ENCODE data around the gene INTS1. TPM values are rescaled to one million over a fixed set of nuclear protein-coding genes. Genes with fewer than 3 reads are reported as not detected.
A peak's percentile ranks its signal among the peaks of the same experiment; 100 is the strongest.

INTS1 gene
- total RNA-seq, 1 donor from 2014 or later: 29.9 TPM

- Histone ChIP-seq H3K27me3 (ENCODE audit: low read depth) (no peaks in the 10 kb centered on the region), H3K27ac (replicated peaks) (no peak overlapping the region), H3K9me3 (replicated peaks) (no peaks in the 10 kb centered on the region), H3K4me3 (no peak overlapping the region), H3K36me3 (peaks cover 30% of the 10 kb centered on the region), H3K4me1 (no peaks in the 10 kb centered on the region)
- no peak for DNase-seq
- intact Hi-C loops (cut with micrococcal nuclease): no loop called here
- TF ChIP-seq CTCF (IDR thresholded peaks at IDR 0.05; ENCODE audit: borderline replicate concordance): no peak
Observed at GRCh38 chr7:1442355-1443124, 61.6 kb downstream of the INTS1 start.

GRCh38 chr7:1441615-1442354 is 62.4 kb downstream of the INTS1 start:
- Histone ChIP-seq H3K4me3 (no peak overlapping the region), H3K27me3 (ENCODE audit: low read depth) (no peaks in the 10 kb centered on the region), H3K9me3 (replicated peaks) (no peaks in the 10 kb centered on the region), H3K36me3 (peaks cover 34% of the 10 kb centered on the region), H3K4me1 (no peaks in the 10 kb centered on the region), H3K27ac (replicated peaks) (no peak overlapping the region)
- intact Hi-C loops (cut with micrococcal nuclease): no loop called here
- no peak for DNase-seq
- no peak for TF ChIP-seq CTCF (IDR thresholded peaks at IDR 0.05; ENCODE audit: borderline replicate concordance)

GRCh38 chr7:1440620-1441019 is 63.6 kb downstream of the INTS1 start:
- intact Hi-C loops (cut with micrococcal nuclease): no loop called here
- H3K36me3 ChIP-seq: peaks cover 40% of the 10 kb centered on the region
- H3K9me3 ChIP-seq (replicated peaks): no peaks in the 10 kb centered on the region
- DNase-seq: no peak
- H3K4me3 ChIP-seq: no peak overlapping the region
- H3K27me3 ChIP-seq (ENCODE audit: low read depth): no peaks in the 10 kb centered on the region
- no peak for TF ChIP-seq CTCF (IDR thresholded peaks at IDR 0.05; ENCODE audit: borderline replicate concordance)
- H3K27ac ChIP-seq (replicated peaks): no peak overlapping the region
- H3K4me1 ChIP-seq: no peaks in the 10 kb centered on the region

GRCh38 chr7:1439373-1440363 is 64.5 kb downstream of the INTS1 start:
- Histone ChIP-seq H3K36me3 (peaks cover 43% of the 10 kb centered on the region), H3K9me3 (replicated peaks) (no peaks in the 10 kb centered on the region), H3K4me1 (no peaks in the 10 kb centered on the region), H3K27ac (replicated peaks) (no peak overlapping the region), H3K4me3 (no peak overlapping the region), H3K27me3 (ENCODE audit: low read depth) (no peaks in the 10 kb centered on the region)
- DNase-seq: no peak
- peak; percentile 20 for TF ChIP-seq CTCF (IDR thresholded peaks at IDR 0.05; ENCODE audit: borderline replicate concordance)
- intact Hi-C loops (cut with micrococcal nuclease): loop anchor here (10.0 kb wide), 1 partner anchor 215 kb away; no protein-coding TSS in a partner anchor

- no peak overlapping the region for H3K27ac ChIP-seq (replicated peaks)
- no peaks in the 10 kb centered on the region for H3K4me1 ChIP-seq
- no peak overlapping the region for H3K4me3 ChIP-seq
- H3K36me3 ChIP-seq: peaks cover 43% of the 10 kb centered on the region
- TF ChIP-seq CTCF (IDR thresholded peaks at IDR 0.05; ENCODE audit: borderline replicate concordance): no peak
- no peaks in the 10 kb centered on the region for H3K9me3 ChIP-seq (replicated peaks)
- intact Hi-C loops (cut with micrococcal nuclease): loop anchor here (10.0 kb wide), 1 partner anchor 214 kb away; no protein-coding TSS in a partner anchor
- no peak for DNase-seq
- H3K27me3 ChIP-seq (ENCODE audit: low read depth): no peaks in the 10 kb centered on the region
Observed at GRCh38 chr7:1438821-1439220, 65.4 kb downstream of the INTS1 start.
